Mesendoderm (in vitro differentiated cells): Measurements from ENCODE around the gene C2CD2L.
A peak's percentile ranks its signal among the peaks of the same experiment; 100 is the strongest.

Experiments
- DNase-seq: peaks from one replicate; pipeline ENCODE4 v3.0.0; 2013
- H2AK5ac ChIP-seq: 2 replicates; pipeline ENCODE4 v1.6.1; 2013; ENCODE audit warnings: low read length, inconsistent platforms
- H2BK120ac ChIP-seq: 2 replicates; pipeline ENCODE4 v1.6.1; 2013; ENCODE audit warnings: low read depth, mild to moderate bottlenecking, low read length, moderate library complexity, mixed read lengths
- H2BK15ac ChIP-seq: replicated peaks from 2 replicates; pipeline ENCODE4 v1.6.1; 2013; ENCODE audit warnings: low read depth, mild to moderate bottlenecking, moderate library complexity
- H2BK5ac ChIP-seq: 2 replicates; pipeline ENCODE4 v1.6.1; 2013; ENCODE audit warnings: low read length, inconsistent platforms
- H3K18ac ChIP-seq: 2 replicates; pipeline ENCODE4 v1.6.1; 2013; ENCODE audit warnings: mild to moderate bottlenecking, low read length, mixed read lengths
- H3K23ac ChIP-seq: one replicate; pipeline ENCODE4 v1.6.1; 2013; ENCODE audit warnings: low read length
- H3K27ac ChIP-seq: 2 replicates; pipeline ENCODE4 v1.5.1; 2013; ENCODE audit warnings: low read depth, mild to moderate bottlenecking, inconsistent platforms, low read length, moderate library complexity
- H3K27me3 ChIP-seq: 2 replicates; pipeline ENCODE4 v1.6.1; 2013; ENCODE audit warnings: low read length, control low read depth, mild to moderate bottlenecking, inconsistent platforms; ENCODE audit not compliant: insufficient read depth, poor library complexity
- H3K36me3 ChIP-seq: 2 replicates; pipeline ENCODE4 v1.6.1; 2013; ENCODE audit warnings: low read length, inconsistent platforms; ENCODE audit not compliant: control insufficient read depth, insufficient read depth
- H3K4ac ChIP-seq: one replicate; pipeline ENCODE4 v1.6.1; 2013; ENCODE audit warnings: low read depth, mild to moderate bottlenecking, low read length, moderate library complexity
- H3K4me1 ChIP-seq: 2 replicates; pipeline ENCODE4 v1.6.1; 2013; ENCODE audit warnings: low read depth, low read length, inconsistent platforms; ENCODE audit not compliant: control insufficient read depth
- H3K4me2 ChIP-seq: 2 replicates; pipeline ENCODE4 v1.6.1; 2013; ENCODE audit warnings: low read length
- H3K4me3 ChIP-seq: 2 replicates; pipeline ENCODE4 v1.5.1; 2013; ENCODE audit warnings: mild to moderate bottlenecking, low read length
- H3K56ac ChIP-seq: one replicate; pipeline ENCODE4 v1.6.1; 2013; ENCODE audit warnings: low read length
- H3K79me1 ChIP-seq: 2 replicates; pipeline ENCODE4 v1.6.1; 2013; ENCODE audit warnings: low read length, inconsistent platforms
- H3K79me2 ChIP-seq: 2 replicates; pipeline ENCODE4 v1.6.1; 2013; ENCODE audit warnings: mild to moderate bottlenecking, low read length; ENCODE audit not compliant: control insufficient read depth, insufficient read depth
- H3K9ac ChIP-seq: 2 replicates; pipeline ENCODE4 v1.6.1; 2013; ENCODE audit warnings: low read length, inconsistent platforms
- H4K5ac ChIP-seq: one replicate; pipeline ENCODE4 v1.6.1; 2013; ENCODE audit warnings: low read length
- H4K8ac ChIP-seq: one replicate; pipeline ENCODE4 v1.6.1; 2013; ENCODE audit warnings: low read depth, mild to moderate bottlenecking, control low read depth, low read length, moderate library complexity
- WGBS: extraction: QIAGEN DNeasy Blood & Tissue Kit; methylation state at CpG from one replicate; pipeline ENCODE4 v1.1.7; 2013; ENCODE audit warnings: low lambda C conversion rate, missing lambda C conversion rate; ENCODE audit not compliant: insufficient coverage; ENCODE audit errors: extremely low coverage; 5-methylcytosine and 5-hydroxymethylcytosine counted together

C2CD2L gene

DNA sequence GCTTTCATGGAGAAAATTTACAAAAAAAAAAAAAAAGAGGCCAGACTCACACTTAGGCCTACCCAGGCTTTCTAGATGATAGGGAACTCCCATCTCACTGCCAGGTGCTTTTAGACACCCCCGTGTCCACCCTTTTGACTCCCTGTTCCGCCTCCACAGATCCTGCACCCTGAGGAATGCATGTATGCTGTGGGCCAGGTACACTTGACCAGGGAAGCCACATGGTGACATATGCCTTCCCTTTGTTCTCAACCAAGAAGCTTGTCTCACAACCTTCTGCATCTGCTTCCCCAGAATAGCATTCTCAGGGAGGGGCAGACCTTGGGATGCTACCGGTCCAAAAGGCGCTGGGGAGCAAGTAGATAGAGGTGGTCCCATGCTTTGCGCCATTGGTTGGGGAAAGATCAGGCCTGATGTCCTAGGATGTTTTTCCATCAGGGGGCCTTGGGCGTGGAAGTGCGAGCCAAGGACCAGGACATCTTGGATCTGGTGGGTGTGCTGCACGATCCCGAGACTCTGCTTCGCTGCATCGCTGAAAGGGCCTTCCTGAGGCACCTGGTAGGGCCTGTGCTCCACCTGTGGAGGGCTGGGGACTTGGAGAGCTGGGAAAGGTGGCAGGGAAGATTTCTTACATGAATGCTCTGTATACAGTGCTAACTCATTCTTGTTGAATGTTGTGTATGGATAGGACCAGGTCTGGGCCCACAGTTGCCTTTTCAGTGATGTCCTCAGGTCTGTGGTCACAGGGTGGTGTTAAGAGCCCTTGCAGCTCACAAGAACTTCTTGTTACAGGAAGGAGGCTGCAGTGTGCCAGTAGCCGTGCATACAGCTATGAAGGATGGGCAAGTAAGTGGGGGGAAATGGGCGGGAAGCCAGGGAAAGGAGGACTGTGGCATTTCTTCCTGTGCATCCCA is 14.9 kb upstream of the C2CD2L start:
- Histone ChIP-seq H2AK5ac (no peak overlapping the region), H3K27ac (no peak overlapping the region), H3K27me3 (no peaks in the 10 kb centered on the region), H3K23ac (no peak overlapping the region), H3K4me1 (peaks cover 4% of the 10 kb centered on the region), H4K5ac (no peak overlapping the region), H3K4ac (no peak overlapping the region), H3K56ac (peak overlapping the region; percentile 82), H3K4me3 (no peak overlapping the region), H3K79me2 (peaks cover 29% of the 10 kb centered on the region), H2BK15ac (no peak overlapping the region), H3K9ac (peak overlapping the region; percentile 100), H3K79me1 (peaks cover 12% of the 10 kb centered on the region), H3K18ac (no peak overlapping the region), H2BK5ac (no peak overlapping the region), H4K8ac (no peak overlapping the region), H3K36me3 (peaks cover 8% of the 10 kb centered on the region), H2BK120ac (no peak overlapping the region), H3K4me2 (peak overlapping the region; percentile 99)
- WGBS = no CpG with 5 or more reads among the region's 13 CpGs
- DNase-seq = no peak

- H3K4ac ChIP-seq = no peak overlapping the region
- no peak overlapping the region for H2BK120ac ChIP-seq
- peak overlapping the region; percentile 99 for H3K4me3 ChIP-seq
- H3K27ac ChIP-seq = no peak overlapping the region
- H3K23ac ChIP-seq = no peak overlapping the region
- no CpG with 5 or more reads among the region's 12 CpGs for WGBS
- DNase-seq = no peak
- no peak overlapping the region for H2BK15ac ChIP-seq
- H2BK5ac ChIP-seq = no peak overlapping the region
- H3K79me1 ChIP-seq = peaks cover 12% of the 10 kb centered on the region
- H4K5ac ChIP-seq = no peak overlapping the region
- H4K8ac ChIP-seq = no peak overlapping the region
- peaks cover 29% of the 10 kb centered on the region for H3K79me2 ChIP-seq
- H3K56ac ChIP-seq = peak overlapping the region; percentile 82
- peaks cover 10% of the 10 kb centered on the region for H3K36me3 ChIP-seq
- peaks cover 4% of the 10 kb centered on the region for H3K4me1 ChIP-seq
- no peak overlapping the region for H2AK5ac ChIP-seq
- peak overlapping the region; percentile 99 for H3K4me2 ChIP-seq
- peak overlapping the region; percentile 100 for H3K9ac ChIP-seq
- no peak overlapping the region for H3K18ac ChIP-seq
- no peaks in the 10 kb centered on the region for H3K27me3 ChIP-seq
These were observed 14.0 kb upstream of the C2CD2L start for GRCh38 chr11:119092880-119093842.

- H3K27me3 ChIP-seq = no peaks in the 10 kb centered on the region
- H3K36me3 ChIP-seq = peaks cover 10% of the 10 kb centered on the region
- peak overlapping the region; percentile 100 for H3K9ac ChIP-seq
- H4K5ac ChIP-seq = no peak overlapping the region
- no peak overlapping the region for H4K8ac ChIP-seq
- H2AK5ac ChIP-seq = no peak overlapping the region
- H3K27ac ChIP-seq = peak overlapping the region; percentile 85
- H3K79me1 ChIP-seq = peaks cover 12% of the 10 kb centered on the region
- H2BK15ac ChIP-seq = no peak overlapping the region
- peaks cover 29% of the 10 kb centered on the region for H3K79me2 ChIP-seq
- H2BK5ac ChIP-seq = no peak overlapping the region
- H3K4ac ChIP-seq = peak overlapping the region; percentile 41
- peak overlapping the region; percentile 99 for H3K4me3 ChIP-seq
- H2BK120ac ChIP-seq = peak overlapping the region; percentile 32
- no peak overlapping the region for H3K23ac ChIP-seq
- H3K4me1 ChIP-seq = peaks cover 4% of the 10 kb centered on the region
- WGBS = no CpG with 5 or more reads among the region's 81 CpGs
- peak overlapping the region; percentile 99 for H3K4me2 ChIP-seq
- no peak for DNase-seq
- H3K56ac ChIP-seq = peak overlapping the region; percentile 100
- peak overlapping the region; percentile 93 for H3K18ac ChIP-seq
These were observed 13.0 kb upstream of the C2CD2L start for GRCh38 chr11:119093942-119094815.

- H3K9ac ChIP-seq = peak overlapping the region; percentile 100
- H3K36me3 ChIP-seq = peaks cover 10% of the 10 kb centered on the region
- H3K4ac ChIP-seq = peak overlapping the region; percentile 41
- H4K5ac ChIP-seq = no peak overlapping the region
- H4K8ac ChIP-seq = no peak overlapping the region
- H3K27ac ChIP-seq = peak overlapping the region; percentile 85
- no peak overlapping the region for H2BK5ac ChIP-seq
- peaks cover 4% of the 10 kb centered on the region for H3K4me1 ChIP-seq
- H3K4me2 ChIP-seq = no peak overlapping the region
- peaks cover 29% of the 10 kb centered on the region for H3K79me2 ChIP-seq
- no peak overlapping the region for H2BK15ac ChIP-seq
- H2AK5ac ChIP-seq = no peak overlapping the region
- peaks cover 12% of the 10 kb centered on the region for H3K79me1 ChIP-seq
- DNase-seq = no peak
- peak overlapping the region; percentile 32 for H2BK120ac ChIP-seq
- H3K23ac ChIP-seq = no peak overlapping the region
- no CpG with 5 or more reads among the region's 19 CpGs for WGBS
- H3K18ac ChIP-seq = peak overlapping the region; percentile 93
- peak overlapping the region; percentile 99 for H3K4me3 ChIP-seq
- no peaks in the 10 kb centered on the region for H3K27me3 ChIP-seq
- peak overlapping the region; percentile 100 for H3K56ac ChIP-seq
These were observed 12.4 kb upstream of the C2CD2L start for GRCh38 chr11:119094816-119095065.
